ENCODE measurements around the gene JAG1.

DNA sequence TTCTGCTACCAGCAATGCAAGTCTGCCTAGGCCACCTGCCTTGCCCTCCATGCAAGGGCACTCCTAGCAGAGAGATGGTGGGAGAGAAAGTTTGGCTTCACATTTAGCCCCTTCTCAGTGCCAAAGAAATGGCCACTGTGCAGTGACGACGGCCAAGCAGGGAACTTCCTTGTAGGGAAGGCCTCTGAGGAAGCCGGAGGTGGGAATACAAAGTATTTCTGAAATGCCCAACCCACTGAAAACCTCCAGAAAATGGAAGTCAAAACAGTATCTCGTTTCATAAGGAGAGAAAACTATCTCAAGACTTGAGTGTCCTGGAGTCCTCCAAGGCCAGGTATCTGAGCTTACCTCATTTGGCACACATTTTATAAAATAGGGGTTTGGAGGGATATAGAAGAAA is 42.7 kb downstream of the JAG1 start:
- no peak for TF ChIP-seq CTCF (IDR thresholded peaks at IDR 0.05)
- no peak for TF ChIP-seq POLR2A (IDR thresholded peaks at IDR 0.05; ENCODE audit: low read depth)

All from esophagus muscularis mucosa (tissue), 3 donors.